ENCODE data around the gene NUDT19. TPM values are rescaled to one million over a fixed set of nuclear protein-coding genes. Genes with fewer than 3 reads are reported as not detected.
A peak's percentile ranks its signal among the peaks of the same experiment; 100 is the strongest.

NUDT19 gene
- total and polyA plus RNA-seq, 9 donors = 3.6 to 13.0 (median 6.3) TPM

DNA sequence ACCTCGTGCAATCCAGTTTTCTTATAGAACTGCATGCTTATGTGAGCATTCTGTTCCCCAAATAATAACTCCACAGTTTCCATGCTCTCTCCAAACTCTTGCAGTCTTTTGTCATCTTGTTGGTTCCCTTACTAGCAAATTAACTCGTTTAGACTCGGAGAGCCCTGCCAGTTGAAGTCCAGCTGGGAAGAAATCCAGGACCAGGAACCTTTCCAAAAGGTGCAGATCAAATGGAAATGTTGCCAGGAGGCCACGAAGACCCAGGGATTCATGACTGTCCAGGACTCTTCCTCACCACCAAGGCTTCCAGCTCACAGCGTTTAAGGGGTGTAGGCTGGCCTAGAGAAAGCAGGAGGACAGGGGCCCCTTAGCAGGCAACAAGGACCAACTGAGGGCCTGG, 25.9 kb downstream of the NUDT19 start:
- intact Hi-C loops (cut with DNase I) = no loop called here
- Histone ChIP-seq H3K27ac (no peak overlapping the region), H3K36me3 (no peaks in the 10 kb centered on the region), H3K27me3 (no peaks in the 10 kb centered on the region), H3K9me3 (no peaks in the 10 kb centered on the region), H3K4me3 (no peak overlapping the region), H3K4me1 (ENCODE audit: insufficient read depth) (no peaks in the 10 kb centered on the region)
- DNase-seq = no peak
- TF ChIP-seq EP300 (IDR thresholded peaks at IDR 0.05) = no peak
- TF ChIP-seq POLR2A (IDR thresholded peaks at IDR 0.05) = no peak
- TF ChIP-seq, protein P1, sequence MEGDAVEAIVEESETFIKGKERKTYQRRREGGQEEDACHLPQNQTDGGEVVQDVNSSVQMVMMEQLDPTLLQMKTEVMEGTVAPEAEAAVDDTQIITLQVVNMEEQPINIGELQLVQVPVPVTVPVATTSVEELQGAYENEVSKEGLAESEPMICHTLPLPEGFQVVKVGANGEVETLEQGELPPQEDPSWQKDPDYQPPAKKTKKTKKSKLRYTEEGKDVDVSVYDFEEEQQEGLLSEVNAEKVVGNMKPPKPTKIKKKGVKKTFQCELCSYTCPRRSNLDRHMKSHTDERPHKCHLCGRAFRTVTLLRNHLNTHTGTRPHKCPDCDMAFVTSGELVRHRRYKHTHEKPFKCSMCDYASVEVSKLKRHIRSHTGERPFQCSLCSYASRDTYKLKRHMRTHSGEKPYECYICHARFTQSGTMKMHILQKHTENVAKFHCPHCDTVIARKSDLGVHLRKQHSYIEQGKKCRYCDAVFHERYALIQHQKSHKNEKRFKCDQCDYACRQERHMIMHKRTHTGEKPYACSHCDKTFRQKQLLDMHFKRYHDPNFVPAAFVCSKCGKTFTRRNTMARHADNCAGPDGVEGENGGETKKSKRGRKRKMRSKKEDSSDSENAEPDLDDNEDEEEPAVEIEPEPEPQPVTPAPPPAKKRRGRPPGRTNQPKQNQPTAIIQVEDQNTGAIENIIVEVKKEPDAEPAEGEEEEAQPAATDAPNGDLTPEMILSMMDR (IDR thresholded peaks at IDR 0.05) = no peak
- WGBS, 3 donors = 27 to 51% (median 30%) methylated on average over 5 of the region's 5 CpGs

DNA sequence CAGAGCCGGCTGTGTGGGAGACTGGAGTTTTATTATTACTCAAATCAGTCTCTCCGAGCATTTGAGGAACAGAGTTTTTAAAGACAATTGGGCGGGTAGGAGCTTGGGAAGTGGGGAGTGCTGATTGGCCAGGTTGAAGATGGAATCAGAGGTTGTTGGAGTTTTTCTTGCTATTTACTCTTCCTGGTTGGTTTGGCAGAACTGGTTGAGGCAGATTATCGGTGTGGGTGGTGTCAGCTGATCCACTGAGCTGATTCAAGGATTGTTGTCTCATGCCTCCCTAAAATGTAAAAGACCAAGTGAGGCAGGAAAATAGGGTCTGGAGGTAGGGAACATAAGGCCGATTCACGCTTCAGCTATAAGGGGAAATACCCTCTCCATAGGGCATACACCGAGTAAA, 26.7 kb downstream of the NUDT19 start:
- Histone ChIP-seq H3K27ac (no peak overlapping the region), H3K4me1 (ENCODE audit: insufficient read depth) (no peaks in the 10 kb centered on the region), H3K4me3 (no peak overlapping the region), H3K27me3 (no peaks in the 10 kb centered on the region), H3K9me3 (no peaks in the 10 kb centered on the region), H3K36me3 (no peaks in the 10 kb centered on the region)
- DNase-seq = no peak
- 83 to 88% (median 86%) methylated on average over 7 of the region's 7 CpGs for WGBS, 3 donors
- TF ChIP-seq, protein P1 (IDR thresholded peaks at IDR 0.05) = no peak
- no peak for TF ChIP-seq POLR2A (IDR thresholded peaks at IDR 0.05)
- no peak for TF ChIP-seq EP300 (IDR thresholded peaks at IDR 0.05)
- intact Hi-C loops (cut with DNase I) = no loop called here

DNA sequence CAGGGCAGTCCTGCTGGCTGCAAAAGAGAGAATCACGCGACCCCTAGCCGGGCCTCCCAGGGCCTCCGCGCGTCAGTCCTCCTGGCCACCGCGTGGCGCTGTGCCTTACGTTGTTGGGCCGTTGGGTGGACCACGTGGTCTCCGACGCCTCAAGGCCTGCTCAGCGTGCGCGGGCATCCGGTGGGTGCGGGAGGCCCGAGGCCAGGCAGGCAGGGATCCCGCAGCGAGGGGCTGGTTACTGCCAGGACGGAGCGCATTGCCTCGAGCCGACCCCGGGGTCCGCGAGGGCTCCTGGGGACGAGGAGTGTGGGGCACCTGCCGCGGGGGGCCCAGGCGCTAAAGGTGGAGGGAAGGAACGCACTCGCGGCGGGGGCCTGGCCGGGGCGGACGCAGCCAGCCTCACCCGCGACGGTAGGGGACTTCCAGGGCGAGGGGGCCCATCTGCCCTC, 28.0 kb downstream of the NUDT19 start, which contains the start of gene TDRD12:
TSS of gene TDRD12 (plus strand) at position 157 of the 449 bp plus-strand sequence. CDS start 306 bp downstream, outside the sequence.
- H3K36me3 ChIP-seq = no peaks in the 10 kb centered on the region
- no peaks in the 10 kb centered on the region for H3K9me3 ChIP-seq
- no peaks in the 10 kb centered on the region for H3K27me3 ChIP-seq
- intact Hi-C loops (cut with DNase I) = no loop called here
- peak in 2 of 5 donors; percentile 14 to 19 for DNase-seq
- 83 to 87% (median 86%) methylated on average over 32 to 44 of the region's 44 CpGs for WGBS, 3 donors
- no peaks in the 10 kb centered on the region for H3K4me1 ChIP-seq (ENCODE audit: insufficient read depth)
- H3K27ac ChIP-seq = no peak within 1 kb of the TSS
- no peak within 1 kb of the TSS for H3K4me3 ChIP-seq
- TF ChIP-seq EP300 (IDR thresholded peaks at IDR 0.05) (no peak), POLR2A (IDR thresholded peaks at IDR 0.05) (no peak)
- TF ChIP-seq, protein P1 (IDR thresholded peaks at IDR 0.05) = no peak

DNA sequence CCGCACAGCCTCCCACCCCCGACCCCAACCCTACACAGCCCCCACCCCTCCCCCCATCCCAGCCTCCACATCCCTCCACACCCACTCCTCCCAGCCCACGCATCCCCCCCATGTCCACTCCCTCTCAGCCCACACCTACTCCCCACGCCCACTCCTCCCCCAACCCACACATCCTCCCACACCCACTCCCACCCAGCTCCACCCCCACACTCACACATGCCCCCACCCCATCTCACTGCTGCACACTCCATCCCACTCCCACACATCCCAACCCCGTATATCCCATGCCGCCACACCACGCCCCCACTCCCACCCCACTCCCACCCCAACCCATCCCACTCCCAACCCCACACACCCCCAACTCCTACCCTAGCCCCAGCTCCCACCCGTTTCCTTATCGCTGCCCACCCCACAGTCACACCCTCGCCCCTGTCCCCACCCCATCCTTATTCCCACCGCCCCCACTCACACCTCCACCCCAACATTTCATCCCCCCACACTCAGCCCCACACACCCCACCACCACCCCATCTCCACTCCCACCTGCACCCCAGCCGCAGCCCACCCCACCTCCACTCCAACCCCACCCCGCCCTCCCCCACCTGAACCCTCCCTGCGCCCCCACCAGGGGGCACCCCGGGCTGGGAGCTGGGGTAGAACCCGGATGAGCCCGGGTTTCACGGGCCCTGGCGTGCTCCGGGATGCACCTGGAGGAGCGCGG, 28.8 kb downstream of the NUDT19 start:
- Histone ChIP-seq H3K4me3 (no peak overlapping the region), H3K27ac (no peak overlapping the region), H3K9me3 (no peaks in the 10 kb centered on the region), H3K36me3 (no peaks in the 10 kb centered on the region), H3K27me3 (no peaks in the 10 kb centered on the region), H3K4me1 (ENCODE audit: insufficient read depth) (no peaks in the 10 kb centered on the region)
- DNase-seq = no peak
- 87 to 91% (median 88%) methylated on average over 10 to 22 of the region's 22 CpGs for WGBS, 3 donors
- intact Hi-C loops (cut with DNase I) = no loop called here
- no peak for TF ChIP-seq POLR2A (IDR thresholded peaks at IDR 0.05)
- no peak for TF ChIP-seq EP300 (IDR thresholded peaks at IDR 0.05)
- TF ChIP-seq, protein P1 (IDR thresholded peaks at IDR 0.05) = no peak

Data from ovary (tissue), 9 donors.